Testis (tissue), 2 donors: ENCODE data around the gene SLC13A5.

ENCODE experiments used
- POLR2A ChIP-seq: fragments of 450-650 bp; IDR thresholded peaks from one replicate; pipeline ENCODE4 v1.6.1; 2017; ENCODE audit warnings: antibody characterized with exemption, mild to moderate bottlenecking, moderate library complexity
- TF ChIP-seq, protein P1 (sequence below), 3 experiments: fragments of 450-650 bp in 2 of 3; fragments of 200-600 bp in 1 of 3; sonication (generic) in 1 of 3; IDR thresholded peaks; one replicate each; pipeline ENCODE4 v1.5.1; 2016 to 2019; ENCODE audit warnings: antibody characterized with exemption in 3 of 3, mild to moderate bottlenecking in 2 of 3, moderate library complexity in 1 of 3

DNA sequence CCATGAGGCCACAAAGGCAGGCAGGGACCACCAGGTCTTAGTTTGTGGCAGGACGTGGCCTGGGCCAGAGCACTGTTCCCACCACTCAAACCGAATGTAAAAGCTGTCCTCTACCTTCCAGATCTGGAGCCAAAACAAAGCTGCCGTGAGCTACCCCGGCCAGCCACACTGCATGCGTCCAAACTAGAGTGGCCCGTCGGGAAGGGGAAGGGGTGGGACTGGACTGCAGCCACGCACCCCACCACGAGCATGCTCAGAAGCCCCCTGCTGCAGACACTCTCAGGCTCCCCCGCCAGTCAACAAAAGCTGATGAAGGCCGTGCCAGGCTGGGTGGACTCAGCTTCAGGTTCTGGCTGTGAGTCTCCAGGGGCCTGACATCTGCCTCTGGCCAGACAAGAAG, 15.2 kb downstream of the SLC13A5 start:
- no peak for TF ChIP-seq POLR2A
- TF ChIP-seq, protein P1, sequence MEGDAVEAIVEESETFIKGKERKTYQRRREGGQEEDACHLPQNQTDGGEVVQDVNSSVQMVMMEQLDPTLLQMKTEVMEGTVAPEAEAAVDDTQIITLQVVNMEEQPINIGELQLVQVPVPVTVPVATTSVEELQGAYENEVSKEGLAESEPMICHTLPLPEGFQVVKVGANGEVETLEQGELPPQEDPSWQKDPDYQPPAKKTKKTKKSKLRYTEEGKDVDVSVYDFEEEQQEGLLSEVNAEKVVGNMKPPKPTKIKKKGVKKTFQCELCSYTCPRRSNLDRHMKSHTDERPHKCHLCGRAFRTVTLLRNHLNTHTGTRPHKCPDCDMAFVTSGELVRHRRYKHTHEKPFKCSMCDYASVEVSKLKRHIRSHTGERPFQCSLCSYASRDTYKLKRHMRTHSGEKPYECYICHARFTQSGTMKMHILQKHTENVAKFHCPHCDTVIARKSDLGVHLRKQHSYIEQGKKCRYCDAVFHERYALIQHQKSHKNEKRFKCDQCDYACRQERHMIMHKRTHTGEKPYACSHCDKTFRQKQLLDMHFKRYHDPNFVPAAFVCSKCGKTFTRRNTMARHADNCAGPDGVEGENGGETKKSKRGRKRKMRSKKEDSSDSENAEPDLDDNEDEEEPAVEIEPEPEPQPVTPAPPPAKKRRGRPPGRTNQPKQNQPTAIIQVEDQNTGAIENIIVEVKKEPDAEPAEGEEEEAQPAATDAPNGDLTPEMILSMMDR (IDR thresholded peaks at IDR 0.05), result no peak
